ENCODE measurements around the gene CTNNBL1. TPM values are rescaled to one million over a fixed set of nuclear protein-coding genes. Genes with fewer than 3 reads are reported as not detected.

Gene CTNNBL1
- total and polyA plus RNA-seq, 11 donors = 22.6 to 68.9 (median 50.5) TPM

- intact Hi-C loops (cut with DNase I) = no loop called here
- 85 to 91% (median 89%) methylated on average over 3 of the region's 3 CpGs for WGBS, 4 donors
- TF ChIP-seq POLR2A (IDR thresholded peaks at IDR 0.05) (no peak), CTCF (IDR thresholded peaks at IDR 0.05) (no peak)
These were observed 175.1 kb downstream of the CTNNBL1 start for GRCh38 chr20:37868851-37869333.

GRCh38 chr20:37869334-37869861, 175.6 kb downstream of the CTNNBL1 start:
- 90 to 92% (median 91%) methylated on average over 6 of the region's 6 CpGs for WGBS, 4 donors
- no peak for TF ChIP-seq CTCF (IDR thresholded peaks at IDR 0.05)
- no peak for TF ChIP-seq POLR2A (IDR thresholded peaks at IDR 0.05)

More at GRCh38 chr20:37868851-37869333, 175.1 kb downstream of the CTNNBL1 start:
- ATAC-seq = no peak
- H3K4me1 ChIP-seq = no peaks in the 10 kb centered on the region
- DNase-seq = no peak
- no peaks in the 10 kb centered on the region for H3K9me3 ChIP-seq
- peaks cover 0 to 76% (median 42%) of the 10 kb centered on the region in 9 donors for H3K36me3 ChIP-seq
- H3K27me3 ChIP-seq = no peaks in the 10 kb centered on the region
- H3K27ac ChIP-seq = peak overlapping the region in 1 of 12 donors; percentile 76
- H3K4me3 ChIP-seq = no peak overlapping the region

GRCh38 chr20:37870294-37870693, 176.5 kb downstream of the CTNNBL1 start:
- Histone ChIP-seq H3K27me3 (no peaks in the 10 kb centered on the region), H3K36me3 (peaks cover 0 to 68% (median 48%) of the 10 kb centered on the region in 9 donors), H3K27ac (peak overlapping the region in 1 of 12 donors; percentile 36), H3K9me3 (no peaks in the 10 kb centered on the region), H3K4me3 (no peak overlapping the region), H3K4me1 (no peaks in the 10 kb centered on the region)
- 84 to 95% (median 89%) methylated on average over 11 of the region's 11 CpGs for WGBS, 4 donors
- DNase-seq = no peak
- no peak for ATAC-seq
- intact Hi-C loops (cut with DNase I) = no loop called here
- TF ChIP-seq CTCF (IDR thresholded peaks at IDR 0.05) (no peak), POLR2A (IDR thresholded peaks at IDR 0.05) (no peak)

More at GRCh38 chr20:37869334-37869861, 175.6 kb downstream of the CTNNBL1 start:
- peaks cover 0 to 77% (median 47%) of the 10 kb centered on the region in 9 donors for H3K36me3 ChIP-seq
- H3K4me1 ChIP-seq = no peaks in the 10 kb centered on the region
- no peaks in the 10 kb centered on the region for H3K9me3 ChIP-seq
- intact Hi-C loops (cut with DNase I) = no loop called here
- DNase-seq (no peak), ATAC-seq (no peak)
- no peak overlapping the region for H3K4me3 ChIP-seq
- no peaks in the 10 kb centered on the region for H3K27me3 ChIP-seq
- peak overlapping the region in 1 of 12 donors; percentile 76 for H3K27ac ChIP-seq

- Histone ChIP-seq H3K27me3 (no peaks in the 10 kb centered on the region), H3K4me3 (no peak overlapping the region), H3K4me1 (no peaks in the 10 kb centered on the region), H3K9me3 (no peaks in the 10 kb centered on the region), H3K27ac (no peak overlapping the region), H3K36me3 (peaks cover 0 to 57% (median 43%) of the 10 kb centered on the region in 9 donors)
- WGBS, 4 donors = 95 to 98% (median 97%) methylated on average over 13 of the region's 13 CpGs
- no peak for ATAC-seq
- no peak for TF ChIP-seq POLR2A (IDR thresholded peaks at IDR 0.05)
- TF ChIP-seq CTCF (IDR thresholded peaks at IDR 0.05) = no peak
- intact Hi-C loops (cut with DNase I) = no loop called here
- DNase-seq = no peak
These were observed 177.9 kb downstream of the CTNNBL1 start for GRCh38 chr20:37871751-37872150.

Measured in heart left ventricle (tissue), 16 donors.